Esophagus squamous epithelium (tissue), 4 donors: Measurements from ENCODE around the gene GPRC5A.

Source experiments
- CTCF ChIP-seq, 6 experiments: fragments of 450-650 bp in 4 of 6; fragments of 200-600 bp in 2 of 6; sonication (generic) in 2 of 6; IDR thresholded peaks; one replicate each; pipeline ENCODE4 v1.5.1; 2016 to 2019; ENCODE audit warnings: antibody characterized with exemption in 6 of 6, mild to moderate bottlenecking in 4 of 6, moderate library complexity in 4 of 6
- POLR2A ChIP-seq, 4 donors: fragments of 450-650 bp; IDR thresholded peaks; one replicate each; pipeline ENCODE4 v1.6.1; 2017; ENCODE audit warnings: antibody characterized with exemption in 4 of 4, mild to moderate bottlenecking in 4 of 4, moderate library complexity in 3 of 4

- TF ChIP-seq CTCF (IDR thresholded peaks at IDR 0.05) (no peak), POLR2A (IDR thresholded peaks at IDR 0.05) (no peak)
Observed at GRCh38 chr12:12880537-12880936, 10.8 kb upstream of the GPRC5A start.
